ENCODE measurements around the gene EYA2. TPM values are rescaled to one million over a fixed set of nuclear protein-coding genes. Genes with fewer than 3 reads are reported as not detected.

EYA2 gene

GRCh38 chr20:47237715-47238114, 343.1 kb downstream of the EYA2 start:
- Histone ChIP-seq H4K8ac (ENCODE audit: low read depth, low read length) (no peak overlapping the region), H2BK15ac (ENCODE audit: low read length) (no peak overlapping the region), H3K9ac (ENCODE audit: low read depth, low read length, poor library complexity) (no peak overlapping the region), H3K9me3 (replicated peaks in 1 of 2; ENCODE audit: control insufficient read depth in 2 of 2, insufficient read depth in 1 of 2, low read depth in 1 of 2, low read length in 2 of 2) (no peaks in the 10 kb centered on the region), H2BK5ac (ENCODE audit: low read length) (no peak overlapping the region), H3K23ac (ENCODE audit: low read depth, low read length, poor library complexity) (no peak overlapping the region), H3K4me3 (ENCODE audit: low read length in 2 of 2) (no peak overlapping the region), H3K79me1 (ENCODE audit: low read depth, low read length) (peaks cover 2% of the 10 kb centered on the region), H4K91ac (ENCODE audit: low read depth, low read length, poor library complexity) (no peak overlapping the region), H2BK12ac (ENCODE audit: low read length) (no peak overlapping the region), H3K27me3 (ENCODE audit: control insufficient read depth in 3 of 3, insufficient read depth in 3 of 3, low read depth in 1 of 3, low read length in 3 of 3) (no peaks in the 10 kb centered on the region), H2AK5ac (ENCODE audit: low read depth, low read length) (no peak overlapping the region), H3K4me1 (ENCODE audit: control insufficient read depth in 2 of 2, insufficient read depth in 1 of 2, low read depth in 1 of 2, low read length in 2 of 2) (peaks cover 0 to 2% of the 10 kb centered on the region in 2 donors), H3K14ac (ENCODE audit: low read length) (no peak overlapping the region), H3K4me2 (ENCODE audit: insufficient read depth, low read length, poor library complexity, severe bottlenecking) (no peak overlapping the region), H3K27ac (replicated peaks; ENCODE audit: low read length) (no peak overlapping the region), H2AFZ (ENCODE audit: low read length) (no peak overlapping the region), H3K36me3 (replicated peaks in 1 of 2; ENCODE audit: control insufficient read depth in 2 of 2, insufficient read depth in 2 of 2, low read length in 2 of 2) (peaks cover 47 to 96% of the 10 kb centered on the region in 2 donors), H2BK120ac (ENCODE audit: low read depth, low read length) (no peak overlapping the region), H3K4ac (ENCODE audit: low read length) (no peak overlapping the region), H3K18ac (ENCODE audit: low read length) (no peak overlapping the region)
- no CpG with 5 or more reads among the region's 4 CpGs for WGBS, 2 donors (ENCODE audit: extremely low coverage in 2 of 2, insufficient read length in 2 of 2, insufficient replicate concordance in 1 of 2)
- no peak for DNase-seq (ENCODE audit: low spot score)

Small RNA genes lying within 50 kb of the gene (small RNA-seq; reads per million reads assigned to genes)
- not detected for gene MIR3616 (ENCODE audit: insufficient read depth)

Measured in neuronal stem cell (in vitro differentiated cells).